Activated CD8-positive, alpha-beta memory T cell treated with anti-CD3 and anti-CD28 coated beads for 1 hour (primary cell): ENCODE results near the gene A4GALT.
"Not testable (repeated sequence)": the region's sequence is repeated elsewhere in the genome, so short reads cannot be mapped to it uniquely, and the experiment has no call there.

Experiments
- DNase-seq, 2 donors: peaks; one replicate each; pipeline ENCODE4 v3.0.0-alpha.2; 2020; ENCODE audit warnings: low read depth in 1 of 2; ENCODE audit errors: extremely low read depth in 1 of 2

A4GALT gene

GRCh38 chr22:42684462-42685195 is 36.0 kb downstream of the A4GALT start:
- no peak for DNase-seq

- DNase-seq, result no peak
Measured at GRCh38 chr22:42683578-42684283, 36.9 kb downstream of the A4GALT start.

GRCh38 chr22:42682113-42682851 is 38.4 kb downstream of the A4GALT start:
- DNase-seq, result no peak

GRCh38 chr22:42680648-42681047 is 40.0 kb downstream of the A4GALT start:
- no peak for DNase-seq

GRCh38 chr22:42679691-42680090 is 41.0 kb downstream of the A4GALT start:
- no peak for DNase-seq

- no peak for DNase-seq
Measured at GRCh38 chr22:42678894-42679293, 41.8 kb downstream of the A4GALT start.

GRCh38 chr22:42677936-42678335 is 42.7 kb downstream of the A4GALT start:
- DNase-seq, result not testable (repeated sequence)

- no peak for DNase-seq
Measured at GRCh38 chr22:42676059-42676607, 44.5 kb downstream of the A4GALT start.

- no peak for DNase-seq
Measured at GRCh38 chr22:42673898-42674401, 46.7 kb downstream of the A4GALT start.

- not testable (repeated sequence) for DNase-seq
Measured at GRCh38 chr22:42673071-42673470, 47.6 kb downstream of the A4GALT start.

GRCh38 chr22:42670921-42671709 is 49.6 kb downstream of the A4GALT start:
- no peak for DNase-seq

GRCh38 chr22:42670046-42670445 is 50.6 kb downstream of the A4GALT start:
- no peak for DNase-seq

GRCh38 chr22:42666393-42666792 is 54.3 kb downstream of the A4GALT start:
- DNase-seq, result not testable (repeated sequence)

GRCh38 chr22:42664976-42665831 is 55.5 kb downstream of the A4GALT start:
- no peak for DNase-seq

GRCh38 chr22:42661985-42662831 is 58.5 kb downstream of the A4GALT start:
- DNase-seq, result peak in 1 of 2 donors; percentile 70

GRCh38 chr22:42656578-42656977 is 64.1 kb downstream of the A4GALT start:
- no peak for DNase-seq

GRCh38 chr22:42655693-42656092 is 65.0 kb downstream of the A4GALT start:
- DNase-seq, result no peak

GRCh38 chr22:42654436-42655073 is 66.1 kb downstream of the A4GALT start:
- DNase-seq, result no peak
